ENCODE results near the gene UAP1L1. TPM values are rescaled to one million over a fixed set of nuclear protein-coding genes. Genes with fewer than 3 reads are reported as not detected.

Gene UAP1L1
- total RNA-seq, 1 donor from 2014 or later: 0.41 TPM

DNA sequence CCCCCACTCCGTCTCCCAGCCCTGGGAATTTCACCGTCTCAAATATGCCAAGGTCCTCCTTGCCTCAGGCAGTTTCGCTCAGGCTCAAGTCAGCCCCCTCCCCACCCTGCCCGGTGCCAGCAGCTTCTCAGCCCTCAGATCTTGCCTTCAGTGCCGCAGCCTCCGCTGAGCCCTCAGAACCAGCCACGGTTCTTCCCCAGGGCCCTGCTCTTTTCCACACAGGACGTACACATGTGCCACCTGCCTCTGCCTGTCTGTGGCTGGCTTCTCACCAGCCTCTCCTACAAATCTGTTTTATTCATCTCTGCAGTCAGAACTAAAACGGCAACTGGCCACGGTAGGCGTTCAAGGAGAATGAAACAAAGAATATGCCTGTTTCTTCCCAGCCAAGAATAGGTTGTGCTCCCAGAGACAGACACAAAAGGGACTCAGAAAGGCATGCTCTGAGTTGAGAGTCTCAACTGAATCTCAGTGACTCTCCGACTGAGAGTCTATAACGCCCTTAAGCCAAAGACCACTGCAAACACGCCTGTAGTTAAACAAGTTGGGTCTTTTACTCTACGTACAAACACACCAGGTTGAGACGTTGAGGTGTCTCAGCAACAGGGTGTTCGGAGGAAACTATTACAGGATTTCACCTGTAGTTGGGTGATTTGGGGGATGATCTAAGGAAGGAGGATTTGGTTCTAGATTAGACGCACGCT is 51.0 kb downstream of the UAP1L1 start:
- FAIRE-seq: no peak

DNA sequence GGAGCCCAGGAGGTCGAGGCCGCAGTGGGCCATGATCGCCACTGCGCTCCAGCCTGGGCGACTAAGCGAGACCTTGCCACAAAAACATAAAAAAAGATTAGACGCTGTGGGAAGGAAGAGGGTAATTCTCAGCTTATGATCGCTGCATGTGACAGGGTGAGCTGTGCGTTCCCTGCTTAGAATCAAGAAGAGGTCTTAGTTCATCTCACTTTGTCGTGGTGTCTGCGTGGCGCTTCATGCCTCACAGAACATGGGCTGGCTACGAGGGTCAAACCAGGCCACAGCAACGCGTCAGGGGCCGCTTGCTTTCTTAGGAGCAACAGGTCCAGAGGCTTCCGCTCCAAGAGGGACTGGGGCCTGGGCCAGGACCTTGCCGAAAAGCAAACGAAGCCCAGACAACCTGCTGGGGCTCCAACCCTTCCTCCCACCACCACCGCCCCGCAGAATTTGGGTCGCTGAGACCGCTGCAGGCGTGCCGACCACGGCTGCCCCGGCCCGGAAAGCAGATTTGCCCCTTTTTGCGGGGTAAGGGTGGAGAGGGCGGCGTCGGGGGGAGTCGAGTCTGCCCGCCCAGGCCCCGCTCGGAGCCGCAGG is 51.6 kb downstream of the UAP1L1 start:
- DNase-seq (ENCODE audit: low spot score in 2 of 2) (no peak), FAIRE-seq (no peak)

More for the DNA sequence above, 51.0 kb downstream of the UAP1L1 start:
- no peak for DNase-seq (ENCODE audit: low spot score in 2 of 2)

DNA sequence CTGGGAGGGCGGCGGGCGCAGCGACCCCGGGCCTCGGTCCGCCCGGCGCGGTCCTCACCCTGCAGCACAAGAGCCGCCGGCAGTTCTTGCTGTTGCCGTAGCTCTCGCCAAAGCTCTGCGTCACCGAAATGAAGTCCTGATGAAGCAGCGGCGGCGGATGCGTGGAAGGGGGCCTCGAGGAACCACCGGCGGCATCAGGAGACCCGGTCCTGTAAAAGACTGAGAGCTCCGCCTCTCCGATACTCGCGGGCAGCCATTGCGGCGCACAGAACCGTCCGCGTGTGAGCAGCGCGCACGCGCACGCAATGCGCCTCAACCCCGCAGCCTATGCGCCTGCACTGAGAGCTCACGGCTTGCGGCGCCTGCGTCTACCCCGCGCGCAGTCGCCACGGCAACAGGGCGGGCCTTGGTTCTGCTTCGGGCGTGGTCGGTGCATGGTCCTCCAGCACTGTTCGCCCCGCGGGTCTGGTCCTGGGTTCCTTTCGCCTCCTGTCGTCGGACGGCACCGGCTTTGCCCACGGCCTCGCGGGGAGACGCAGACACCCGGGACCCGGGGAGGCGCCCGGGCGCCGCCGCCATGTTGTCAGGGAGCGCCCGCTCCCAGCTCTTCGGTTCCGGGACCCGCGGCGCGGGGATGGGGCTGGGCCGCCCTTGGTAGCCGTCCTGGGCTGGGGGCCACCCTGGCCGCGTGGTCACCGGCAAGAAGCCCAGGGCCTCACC is 52.3 kb downstream of the UAP1L1 start:
- no peak for FAIRE-seq
- peak; percentile 90 to 92 for DNase-seq (ENCODE audit: low spot score in 2 of 2)

DNA sequence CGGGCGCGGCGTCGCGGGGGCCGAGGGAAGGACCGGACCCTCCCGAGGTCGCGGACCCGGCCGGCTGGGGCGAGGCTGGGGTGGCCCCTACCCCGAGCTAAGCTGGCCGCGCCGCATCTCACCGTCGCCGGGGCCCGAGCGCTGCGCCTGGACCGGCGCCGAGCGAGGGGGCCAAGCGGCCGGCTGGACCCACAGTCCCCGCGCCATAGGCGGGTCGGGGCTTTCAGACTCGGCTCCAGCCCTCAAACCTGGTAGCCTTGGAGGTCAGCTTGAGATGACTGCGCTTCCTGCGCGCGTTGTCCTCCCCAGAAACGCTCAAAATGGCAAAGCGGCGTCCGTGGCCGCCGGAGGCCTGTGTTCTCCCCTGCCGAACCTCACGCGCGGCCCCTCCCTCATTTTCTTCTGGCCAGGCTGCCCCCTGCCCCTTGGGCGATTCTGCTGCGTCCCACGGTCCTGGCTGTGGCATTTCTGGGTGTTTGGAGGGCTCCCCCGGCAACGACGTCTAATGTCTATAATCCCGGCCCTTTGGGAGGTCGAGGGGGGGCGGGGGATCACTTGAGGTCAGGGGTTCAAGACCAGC is 52.9 kb downstream of the UAP1L1 start:
- FAIRE-seq (no peak), DNase-seq (ENCODE audit: low spot score in 2 of 2) (no peak)

Small RNAs within 50 kb of the gene (small RNA-seq; reads per million reads assigned to genes)
- gene RF00153: not detected

Other genes with a start within 250 kb of the UAP1L1 start
- gene AJM1, start 235.0 kb upstream of the UAP1L1 start, total RNA-seq: 0.82 TPM
- 143 TPM for gene PHPT1, start 228.1 kb upstream of the UAP1L1 start, total RNA-seq
- gene MAMDC4, start 225.2 kb upstream of the UAP1L1 start, total RNA-seq: 4.1 TPM
- 140 TPM for gene EDF1, start 211.2 kb upstream of the UAP1L1 start, total RNA-seq
- gene TRAF2, start 191.0 kb upstream of the UAP1L1 start, total RNA-seq: 7.3 TPM
- 62.4 TPM for gene FBXW5, start 132.8 kb upstream of the UAP1L1 start, total RNA-seq
- not detected for gene C8G, start 132.3 kb upstream of the UAP1L1 start, total RNA-seq
- not detected for gene LCN12, start 125.2 kb upstream of the UAP1L1 start, total RNA-seq
- gene PTGDS, start 100.0 kb upstream of the UAP1L1 start, total RNA-seq: 61.1 TPM
- gene LCNL1, start 94.5 kb upstream of the UAP1L1 start, total RNA-seq: 0.82 TPM
- gene PAXX, start 85.1 kb upstream of the UAP1L1 start, total RNA-seq: 13.5 TPM
- not detected for gene CLIC3, start 80.9 kb upstream of the UAP1L1 start, total RNA-seq
- gene ABCA2, start 49.3 kb upstream of the UAP1L1 start, total RNA-seq: 20.8 TPM
- gene FUT7, start 45.4 kb upstream of the UAP1L1 start, total RNA-seq: not detected
- 16.3 TPM for gene NPDC1, start 31.3 kb upstream of the UAP1L1 start, total RNA-seq
- 0.82 TPM for gene ENTPD2, start 23.5 kb upstream of the UAP1L1 start, total RNA-seq
- gene SAPCD2, start 7.0 kb upstream of the UAP1L1 start, total RNA-seq: 1.2 TPM
- gene MAN1B1, start 9.5 kb downstream of the UAP1L1 start, total RNA-seq: 42.0 TPM
- 38.3 TPM for gene DPP7, start 37.2 kb downstream of the UAP1L1 start, total RNA-seq
- 29.8 TPM for gene GRIN1, start 61.6 kb downstream of the UAP1L1 start, total RNA-seq
- 0.41 TPM for gene LRRC26, start 92.5 kb downstream of the UAP1L1 start, total RNA-seq
- not detected for gene TMEM210, start 94.5 kb downstream of the UAP1L1 start, total RNA-seq
- gene ANAPC2, start 111.0 kb downstream of the UAP1L1 start, total RNA-seq: 22.4 TPM
- gene SSNA1, start 111.2 kb downstream of the UAP1L1 start, total RNA-seq: 24.5 TPM
- 6.1 TPM for gene TPRN, start 123.2 kb downstream of the UAP1L1 start, total RNA-seq
- gene TMEM203, start 128.1 kb downstream of the UAP1L1 start, total RNA-seq: 34.2 TPM
- 3.3 TPM for gene NDOR1, start 128.2 kb downstream of the UAP1L1 start, total RNA-seq
- 0.82 TPM for gene RNF208, start 144.7 kb downstream of the UAP1L1 start, total RNA-seq
- gene CYSRT1, start 147.7 kb downstream of the UAP1L1 start, total RNA-seq: under 0.01 TPM
- gene RNF224, start 150.0 kb downstream of the UAP1L1 start, total RNA-seq: not detected
- not detected for gene SLC34A3, start 153.4 kb downstream of the UAP1L1 start, total RNA-seq
- 92.5 TPM for gene TUBB4B, start 163.8 kb downstream of the UAP1L1 start, total RNA-seq
- not detected for gene STPG3, start 173.8 kb downstream of the UAP1L1 start, total RNA-seq
- 36.7 TPM for gene NELFB, start 177.8 kb downstream of the UAP1L1 start, total RNA-seq
- 0.41 TPM for gene TOR4A, start 200.2 kb downstream of the UAP1L1 start, total RNA-seq
- gene NRARP, start 224.8 kb downstream of the UAP1L1 start, total RNA-seq: 3.7 TPM